Measurements from ENCODE around the gene SELENOP.

SELENOP gene

DNA sequence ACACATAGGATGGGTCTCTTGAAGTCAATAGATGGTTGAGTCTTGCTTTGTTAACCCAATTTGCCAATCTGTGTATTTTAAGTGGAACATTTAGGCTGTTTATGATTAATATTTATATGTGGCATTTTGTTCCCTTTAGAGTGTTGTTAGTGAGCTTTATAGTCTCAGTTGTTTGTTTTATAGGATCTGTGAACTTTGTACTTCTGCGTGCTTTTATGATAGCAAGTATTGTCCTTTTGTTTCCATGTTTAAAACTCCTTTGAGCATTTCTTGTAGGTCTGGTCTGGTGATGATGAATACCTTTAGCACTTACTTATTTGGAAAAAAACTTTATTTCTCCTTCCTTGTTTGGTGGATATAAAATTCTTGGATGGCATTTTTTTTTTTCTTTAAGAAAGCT, 23.8 kb downstream of the SELENOP start:
- DNase-seq = no peak

DNA sequence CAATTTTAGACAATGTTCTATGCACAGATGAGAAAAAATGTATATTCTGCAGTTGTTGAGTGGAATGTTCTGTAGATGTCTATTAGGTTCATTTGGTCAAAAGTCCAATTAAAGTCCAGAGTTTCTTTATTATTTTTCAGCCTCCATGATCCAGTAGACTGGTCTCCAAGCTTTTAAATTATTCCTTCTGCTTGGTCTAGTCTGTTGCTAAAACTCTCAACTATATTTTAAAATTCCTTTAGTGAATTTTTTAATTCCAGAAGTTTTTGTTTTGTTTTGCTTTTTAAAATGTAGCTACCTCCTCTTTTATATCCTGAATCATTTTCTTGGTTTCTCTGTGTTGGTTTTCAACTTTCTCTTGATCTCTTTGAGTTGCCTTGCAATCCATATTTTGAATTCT, 24.6 kb downstream of the SELENOP start:
- DNase-seq = no peak

DNA sequence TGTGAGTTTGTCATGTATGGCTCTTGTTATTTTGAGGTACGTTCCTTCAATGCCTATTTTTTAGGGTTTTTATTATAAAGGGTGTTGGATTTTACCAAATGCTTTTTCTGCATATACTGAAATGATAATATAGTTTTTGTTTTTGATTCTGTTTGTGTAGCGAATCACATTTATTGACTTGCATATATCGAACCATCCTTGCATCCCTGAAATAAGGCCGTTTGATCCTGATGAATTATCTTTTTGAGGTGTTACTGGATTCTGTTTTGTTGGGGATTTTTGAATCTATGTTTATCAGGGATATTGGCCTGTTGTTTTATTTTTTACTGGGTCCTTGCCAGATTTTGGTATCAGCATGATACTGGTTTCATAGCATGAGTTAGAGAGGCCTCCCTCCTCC, 25.9 kb downstream of the SELENOP start:
- no peak for DNase-seq

DNA sequence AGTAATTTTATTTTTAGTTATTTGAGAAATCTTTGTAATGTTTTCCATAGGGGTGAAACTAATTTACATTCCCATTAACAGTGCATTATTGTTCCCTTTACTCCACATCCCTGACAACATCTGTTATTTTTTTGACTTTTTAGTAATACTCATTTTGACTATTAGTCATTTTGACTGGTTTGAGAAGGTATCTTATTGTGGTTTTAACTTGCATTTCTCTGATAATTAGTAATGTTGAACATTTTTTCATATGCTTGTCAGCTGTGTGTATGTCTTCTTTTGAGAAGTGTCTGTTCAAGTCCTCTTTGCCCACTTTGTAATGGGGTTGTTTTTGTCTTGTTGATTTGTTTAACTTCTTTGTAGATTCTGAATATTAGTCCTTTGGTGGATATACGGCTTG, 27.6 kb downstream of the SELENOP start:
- DNase-seq = no peak

DNA sequence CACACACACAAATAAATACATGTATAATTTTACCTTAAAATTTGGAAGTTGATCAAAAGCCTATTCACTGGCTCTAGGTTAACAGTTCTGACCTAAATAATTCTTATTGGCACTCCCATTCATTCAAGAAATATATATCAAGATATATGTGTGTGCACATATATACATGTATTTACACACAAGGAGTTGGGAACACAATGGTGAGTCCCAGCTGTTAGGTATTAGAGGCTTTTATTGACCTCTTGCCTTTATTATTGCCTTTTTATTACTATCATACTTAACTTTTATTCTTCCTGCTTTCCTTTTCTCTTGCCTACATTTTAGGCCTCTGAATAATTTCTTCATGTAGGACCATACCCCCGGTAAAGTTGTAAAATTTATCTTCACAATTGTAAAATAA, 30.1 kb downstream of the SELENOP start:
- no peak for DNase-seq

DNA sequence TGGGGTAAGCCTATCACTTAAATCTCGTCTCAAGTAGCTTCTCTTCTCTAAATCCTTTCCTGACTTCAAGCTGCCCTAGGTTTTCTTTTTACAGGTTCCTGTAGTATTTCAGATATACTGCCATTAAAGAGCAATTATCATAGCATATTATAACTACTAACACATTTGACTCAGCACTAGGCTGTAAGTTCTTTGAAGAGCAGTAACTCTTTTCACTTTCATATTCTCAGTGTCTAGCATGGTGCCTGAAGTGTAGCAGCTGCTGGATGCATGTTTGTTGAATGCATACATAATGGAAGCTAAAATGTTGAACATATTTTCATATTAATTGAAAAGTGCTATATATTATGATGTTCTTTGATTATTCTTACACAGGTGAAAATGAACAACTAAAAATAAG, 32.6 kb downstream of the SELENOP start:
- no peak for DNase-seq

DNA sequence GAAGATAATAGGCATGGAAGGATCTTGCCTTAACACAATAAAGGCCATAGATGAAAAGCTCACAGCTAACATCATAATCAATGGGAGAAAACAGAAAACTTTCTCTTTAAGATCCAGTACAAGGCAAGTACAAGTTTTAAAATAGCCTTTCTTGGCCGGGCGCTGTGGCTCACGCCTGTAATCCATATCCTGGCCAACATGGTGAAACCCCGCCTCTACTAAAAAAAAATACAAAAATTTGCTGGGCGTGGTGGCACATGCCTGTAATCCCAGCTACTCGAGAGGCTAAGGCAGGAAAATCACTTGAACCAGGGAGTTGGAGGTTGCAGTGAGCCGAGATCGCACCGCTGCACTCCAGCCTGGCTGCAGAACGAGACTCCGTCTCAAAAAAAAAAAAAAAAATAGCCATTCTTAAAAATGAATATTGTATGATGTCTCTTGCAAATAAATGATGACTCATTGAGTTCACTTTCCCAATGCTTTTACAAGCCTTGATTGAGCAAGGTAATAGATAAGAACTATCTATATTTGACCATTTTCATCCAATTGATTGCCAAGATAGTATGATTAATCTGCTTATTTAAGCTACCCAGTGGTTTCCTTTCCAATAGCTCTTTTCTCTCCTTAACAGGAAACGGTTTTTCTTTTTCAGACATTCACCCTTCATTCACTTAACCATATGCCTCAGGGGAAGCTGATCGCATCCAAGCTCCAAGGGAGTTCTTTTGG, 39.3 kb downstream of the SELENOP start:
- no peak for DNase-seq

DNA sequence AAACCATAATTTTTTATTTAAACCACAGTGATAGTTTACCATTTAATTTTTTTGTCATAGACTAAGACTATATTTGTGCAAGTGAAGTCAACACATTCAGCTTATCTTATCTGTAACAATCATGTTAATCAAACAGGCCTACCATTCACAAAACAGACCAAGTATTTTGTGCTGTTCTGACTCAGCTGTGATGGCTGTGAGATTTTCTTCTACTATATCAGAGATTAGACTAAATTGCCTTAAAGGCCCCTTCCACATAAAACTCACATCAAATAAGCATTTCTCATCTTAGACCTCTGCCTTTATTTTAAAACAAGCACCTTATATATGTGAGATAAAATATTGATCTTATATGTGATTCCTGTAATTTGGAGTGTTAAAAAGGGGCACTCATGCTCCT, 41.7 kb downstream of the SELENOP start:
- no peak for DNase-seq

DNA sequence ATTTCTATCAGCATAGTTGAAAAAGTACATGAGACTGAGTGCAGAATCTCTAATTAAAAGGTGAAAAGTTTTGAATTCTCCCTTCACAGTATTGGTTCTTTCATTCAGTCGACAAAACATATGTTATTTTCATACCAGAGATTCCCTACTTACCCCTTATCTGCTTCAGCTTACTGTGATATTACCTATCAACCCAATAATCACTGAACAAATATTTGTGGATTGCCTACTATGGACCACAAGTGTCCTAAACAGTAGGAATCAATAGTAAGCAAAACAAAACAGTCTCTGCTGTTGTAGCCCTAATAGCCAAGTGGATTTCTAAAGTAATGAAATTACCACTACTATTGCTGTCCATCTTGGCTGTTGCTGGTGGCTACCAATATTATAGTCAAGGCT, 43.6 kb downstream of the SELENOP start:
- DNase-seq = no peak

DNA sequence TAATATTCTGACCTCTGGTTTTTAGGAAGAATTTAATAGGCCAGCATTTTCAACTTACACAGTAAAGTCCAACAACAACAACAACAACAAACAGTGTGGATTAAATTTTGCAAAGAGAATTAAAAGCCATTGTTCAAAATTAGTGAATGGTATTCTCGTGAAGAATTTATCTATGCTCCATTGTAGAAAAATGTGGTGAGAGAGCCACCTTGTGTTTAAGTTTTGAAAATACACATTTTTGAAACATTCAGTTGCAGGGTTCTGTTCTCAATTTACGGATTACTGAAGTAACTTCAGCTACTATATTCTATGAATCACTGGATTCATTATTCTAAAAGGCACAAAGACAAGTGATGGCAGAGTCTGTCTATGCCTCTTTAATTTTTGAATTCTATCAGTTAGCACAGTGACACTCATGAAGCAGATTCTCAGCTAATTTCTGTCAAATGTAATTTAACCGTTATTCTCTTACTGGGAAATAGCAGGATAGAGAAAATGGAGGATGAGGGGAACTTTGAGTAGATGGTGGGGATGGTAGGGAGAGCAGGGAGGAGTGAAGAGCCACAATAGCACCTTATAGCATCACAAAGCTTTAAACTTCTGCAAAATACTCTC, 44.1 kb downstream of the SELENOP start:
- peak; percentile 1 for DNase-seq

DNA sequence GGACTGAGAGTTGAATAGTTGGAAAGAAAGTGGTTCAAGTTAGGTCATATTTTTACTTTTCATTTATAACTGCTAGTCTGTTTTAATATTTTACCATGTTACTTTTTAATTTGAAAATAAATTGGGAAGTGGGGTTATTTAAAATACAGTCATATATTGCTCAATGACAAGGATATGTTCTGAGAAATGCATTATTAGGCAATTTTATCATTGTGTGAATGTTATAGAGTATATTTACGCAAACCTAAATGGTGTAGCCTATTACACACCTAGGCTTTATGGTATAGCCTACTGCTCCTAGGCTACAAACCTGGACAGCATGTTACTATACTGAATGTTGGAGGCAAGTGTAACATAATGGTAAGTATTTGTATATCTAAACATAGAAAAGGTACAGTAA, 49.9 kb downstream of the SELENOP start:
- DNase-seq = no peak

DNA sequence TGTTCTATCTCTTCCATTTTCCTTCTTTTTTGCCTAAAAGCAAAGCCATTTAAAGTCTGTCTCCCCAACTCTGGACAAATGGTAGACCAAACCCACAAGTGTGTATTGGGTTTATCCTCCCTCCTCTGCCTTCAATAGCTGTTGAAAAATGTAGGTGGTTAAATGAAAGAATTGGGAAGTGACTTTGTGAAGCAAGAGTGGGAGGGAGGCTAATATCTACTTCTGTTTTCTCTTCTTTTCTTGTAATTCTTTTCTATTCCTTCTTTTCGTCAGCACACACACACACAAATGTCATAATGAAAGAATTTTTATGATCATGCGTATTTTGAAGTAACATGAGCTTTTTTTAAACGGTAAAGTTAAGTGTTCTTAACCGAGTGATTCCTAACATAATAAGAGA, 51.3 kb downstream of the SELENOP start:
- DNase-seq = no peak

DNA sequence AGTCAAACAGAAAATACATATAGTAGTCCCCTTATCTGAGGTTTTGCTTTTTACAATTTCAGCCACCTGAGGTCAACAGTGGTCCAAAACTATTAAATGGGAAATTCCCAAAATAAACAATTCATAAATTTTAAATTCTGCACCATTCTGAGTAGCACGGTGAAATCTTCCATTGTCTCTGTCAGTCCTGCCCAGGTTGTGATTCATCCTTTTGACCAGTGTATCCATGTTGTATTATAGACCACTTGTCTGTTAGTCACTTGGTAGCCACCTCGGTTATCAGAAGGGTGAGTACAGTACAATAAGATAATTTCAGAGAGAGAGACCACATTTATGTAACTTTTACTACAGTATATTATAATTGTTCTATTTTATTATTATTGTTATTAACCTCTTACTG, 52.2 kb downstream of the SELENOP start:
- no peak for DNase-seq

DNA sequence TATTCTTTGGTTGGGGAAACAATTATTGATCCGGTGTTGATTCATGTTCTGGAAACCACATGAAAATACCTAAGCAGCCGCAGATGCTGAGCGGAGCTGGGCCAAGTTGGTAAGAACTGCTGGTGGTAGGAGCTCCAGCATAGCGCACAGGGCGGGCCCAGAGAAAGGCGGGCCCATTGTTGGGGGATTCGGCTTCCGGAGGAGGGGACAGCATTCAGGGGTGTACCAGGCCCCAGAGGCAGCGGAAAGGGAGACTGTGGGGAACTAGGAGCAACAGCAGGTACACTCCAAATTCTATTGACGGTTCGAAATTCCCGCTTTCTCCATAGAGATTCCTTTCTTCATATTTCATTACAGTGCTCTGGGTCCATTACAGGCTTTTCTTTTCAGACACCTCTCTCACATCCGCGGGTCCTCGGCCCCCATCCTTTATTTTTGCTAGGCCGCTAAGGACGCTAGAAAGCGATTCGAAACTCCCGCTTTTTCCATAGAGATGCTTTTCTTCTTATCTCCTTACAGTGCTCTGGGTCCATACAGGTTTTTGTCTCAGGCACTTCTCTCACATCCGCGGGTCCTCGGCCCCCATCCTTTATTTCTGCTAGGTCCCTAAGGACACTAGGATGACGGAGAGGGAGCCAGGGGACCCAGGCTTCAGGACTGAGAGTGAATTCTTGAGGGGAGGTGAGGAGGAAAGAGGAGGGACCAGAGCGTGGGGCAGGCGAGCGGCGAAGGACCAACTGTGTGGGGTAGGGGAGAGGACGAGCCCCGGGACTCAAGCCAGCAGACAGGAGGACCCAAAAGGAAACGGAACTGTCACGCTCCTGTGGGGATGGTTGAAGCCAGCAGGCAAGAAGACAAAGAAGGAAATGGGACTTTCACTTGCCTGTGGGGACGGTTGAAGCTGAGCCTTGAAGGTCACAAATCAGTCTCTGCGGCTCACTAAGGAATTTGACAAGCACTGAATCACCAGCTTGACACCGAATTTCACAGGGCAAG, 54.8 kb downstream of the SELENOP start, which contains the start of gene CCDC152:
Gene CCDC152, plus strand, starts transcription at position 213 of the 996 bp plus-strand sequence. CDS start 2,304 bp downstream, outside the sequence.
- no peak for DNase-seq

DNA sequence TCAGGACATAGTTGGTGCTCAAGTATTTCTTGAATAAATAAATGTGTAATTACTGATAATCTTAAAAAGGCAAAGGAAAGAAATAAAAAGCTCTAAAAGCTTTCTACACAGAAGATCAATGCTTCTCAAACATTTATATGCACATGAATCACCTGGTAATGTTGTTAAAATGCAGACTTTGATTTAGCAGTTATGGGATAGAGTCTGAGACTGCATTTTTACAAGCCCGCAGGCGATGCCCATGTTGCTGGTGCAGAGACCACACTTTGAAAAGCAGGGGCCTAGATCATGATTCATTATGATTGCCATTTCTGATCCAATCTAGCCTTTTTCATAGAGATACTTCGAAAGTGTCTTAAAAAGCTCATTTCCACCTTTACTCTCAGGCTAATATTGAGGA, 58.6 kb downstream of the SELENOP start:
- no peak for DNase-seq

DNA sequence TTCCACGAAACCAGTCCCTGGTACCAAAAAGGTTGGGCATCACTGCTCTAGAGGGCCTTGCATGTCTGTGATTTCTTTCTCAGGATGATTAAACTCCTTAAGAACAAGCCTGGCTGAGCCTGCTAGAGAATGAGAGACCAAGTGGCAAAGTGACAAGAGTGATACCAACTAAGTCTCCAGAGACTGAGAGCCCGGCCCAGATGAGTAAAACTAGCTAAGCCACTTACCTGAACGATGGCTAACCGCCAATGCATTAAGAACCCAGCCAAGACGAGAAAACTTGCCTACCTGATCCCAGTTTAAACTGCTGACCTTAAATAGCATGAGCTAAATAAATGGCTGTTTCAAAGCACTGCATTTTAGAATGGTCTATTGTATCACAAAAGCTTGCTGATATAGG, 60.6 kb downstream of the SELENOP start:
- no peak for DNase-seq

DNA sequence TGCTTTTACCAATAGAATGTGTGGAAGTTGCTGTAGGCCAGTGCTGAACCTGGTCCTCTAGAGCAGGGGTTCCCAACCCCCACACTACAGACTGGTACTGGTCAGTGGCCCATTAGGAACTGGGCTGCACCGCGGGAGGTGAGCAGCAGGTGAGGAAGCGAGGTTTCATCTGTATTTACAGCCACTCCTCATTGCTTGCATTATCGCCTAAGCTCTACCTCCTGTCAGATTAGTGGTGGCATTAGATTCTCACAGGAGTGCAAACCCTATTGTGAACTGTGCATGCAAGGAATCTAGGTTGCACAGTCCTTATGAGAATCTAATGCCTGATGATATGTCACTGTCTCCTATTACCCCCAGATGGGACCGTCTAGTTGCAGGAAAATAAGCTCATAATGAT, 61.2 kb downstream of the SELENOP start:
- no peak for DNase-seq

Measured in NCI-H1092 treated with DMSO at 0.1 percent for 48 hours (cell line).